Prostate gland (tissue), 2 donors: ENCODE results near the gene TMEM74B. TPM values are rescaled to one million over a fixed set of nuclear protein-coding genes. Genes with fewer than 3 reads are reported as not detected.

Experiments used
- DNase-seq: peaks from one replicate; pipeline ENCODE4 v3.0.0-alpha.2; 2019; ENCODE audit warnings: low spot score
- H3K27ac ChIP-seq, 2 donors: fragments of 200-600 bp; sonication (generic); 2 replicates each; pipeline ENCODE4 v1.5.1; 2017 to 2019
- H3K27me3 ChIP-seq: fragments of 200-600 bp; sonication (generic); replicated peaks from 2 replicates; pipeline ENCODE4 v1.5.1; 2019; ENCODE audit not compliant: insufficient read depth
- H3K36me3 ChIP-seq, 2 donors: fragments of 200-600 bp; sonication (generic); 1 replicate in 1 of 2; 2 replicates in 1 of 2; pipeline versions ENCODE4 v1.5.1 to v1.8.1; 2017 to 2019
- H3K4me1 ChIP-seq: fragments of 200-600 bp; sonication (generic); replicated peaks from 2 replicates; pipeline ENCODE4 v1.5.1; 2019
- H3K4me3 ChIP-seq, 2 donors: fragments of 200-600 bp; sonication (generic); 2 replicates each; pipeline ENCODE4 v1.5.1; 2017 to 2019
- H3K9me3 ChIP-seq: fragments of 200-600 bp; sonication (generic); 2 replicates; pipeline ENCODE4 v1.5.1; 2017
- CTCF ChIP-seq, 4 experiments: fragments of 200-600 bp in 2 of 4; fragments of 450-650 bp in 2 of 4; sonication (generic) in 2 of 4; IDR thresholded peaks; 1 replicate in 3 of 4; 2 replicates in 1 of 4; pipeline ENCODE4 v1.5.1; 2016 to 2019; ENCODE audit warnings: antibody characterized with exemption in 4 of 4, mild to moderate bottlenecking in 2 of 4, moderate library complexity in 2 of 4
- POLR2A ChIP-seq: fragments of 450-650 bp; IDR thresholded peaks from one replicate; pipeline ENCODE4 v1.6.1; 2016; ENCODE audit warnings: antibody characterized with exemption, mild to moderate bottlenecking
- POLR2AphosphoS5 ChIP-seq: sonication (generic); formaldehyde crosslinking; IDR thresholded peaks from one replicate; pipeline ENCODE4 v1.6.1; 2017; ENCODE audit warnings: antibody characterized with exemption
- WGBS: methylation state at CpG from one replicate; pipeline ENCODE4 v1.1.5; 2018; 5-methylcytosine and 5-hydroxymethylcytosine counted together
- intact Hi-C: fragments of 100-400 bp; cut with DNase I; formaldehyde crosslinking; loops from one replicate; pipeline ENCODE4 v1.14.2; 2022
- total RNA-seq, 2 donors: library from RNA; depleted of rRNA; stranded (reverse); fragments of >200 nt; gene quantifications; one replicate each; pipeline ENCODE4 v1.1.0, GENCODE V29; 2016

Gene TMEM74B
- total RNA-seq, 2 donors from 2014 or later, result 0.59 to 3.6 TPM

DNA sequence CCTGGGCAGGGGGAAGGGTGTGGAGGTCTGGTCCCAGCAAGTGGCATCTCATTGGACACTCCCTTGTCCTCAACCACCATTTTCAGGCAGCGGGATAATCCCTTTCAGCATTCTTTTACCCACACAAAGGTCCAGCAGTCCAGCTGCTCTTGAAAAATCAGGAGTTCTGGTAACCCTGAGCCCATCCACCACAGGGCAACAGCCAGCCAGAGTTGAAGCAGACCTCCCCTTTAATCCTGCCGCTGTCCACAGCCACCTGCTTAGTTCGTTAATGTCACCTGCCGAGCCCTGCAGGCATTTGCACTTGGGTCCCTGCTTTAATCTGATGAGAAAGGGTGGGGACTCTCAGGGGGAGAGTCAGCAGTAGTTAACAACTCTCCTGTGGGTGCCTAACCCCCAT is 11.1 kb downstream of the TMEM74B start:
- no peak overlapping the region for H3K4me3 ChIP-seq
- H3K4me1 ChIP-seq, result no peaks in the 10 kb centered on the region
- WGBS, result 66% methylated on average over 4 of the region's 4 CpGs
- no peak for DNase-seq
- no peak for TF ChIP-seq CTCF (IDR thresholded peaks at IDR 0.05)
- H3K9me3 ChIP-seq, result no peaks in the 10 kb centered on the region
- intact Hi-C loops, result no loop called here
- H3K36me3 ChIP-seq, result peaks cover 0 to 3% of the 10 kb centered on the region in 2 donors
- H3K27me3 ChIP-seq, result no peaks in the 10 kb centered on the region
- no peak overlapping the region for H3K27ac ChIP-seq

- TF ChIP-seq POLR2AphosphoS5 (no peak), CTCF (IDR thresholded peaks at IDR 0.05) (no peak), POLR2A (no peak)
- Histone ChIP-seq H3K36me3 (peaks cover 3 to 7% of the 10 kb centered on the region in 2 donors), H3K27me3 (no peaks in the 10 kb centered on the region), H3K4me3 (no peak overlapping the region), H3K9me3 (no peaks in the 10 kb centered on the region), H3K27ac (no peak overlapping the region), H3K4me1 (no peaks in the 10 kb centered on the region)
- DNase-seq, result no peak
- WGBS, result 54% methylated on average over 4 of the region's 4 CpGs
- intact Hi-C loops, result no loop called here
Measured at GRCh38 chr20:1171461-1172093, 13.2 kb downstream of the TMEM74B start.

DNA sequence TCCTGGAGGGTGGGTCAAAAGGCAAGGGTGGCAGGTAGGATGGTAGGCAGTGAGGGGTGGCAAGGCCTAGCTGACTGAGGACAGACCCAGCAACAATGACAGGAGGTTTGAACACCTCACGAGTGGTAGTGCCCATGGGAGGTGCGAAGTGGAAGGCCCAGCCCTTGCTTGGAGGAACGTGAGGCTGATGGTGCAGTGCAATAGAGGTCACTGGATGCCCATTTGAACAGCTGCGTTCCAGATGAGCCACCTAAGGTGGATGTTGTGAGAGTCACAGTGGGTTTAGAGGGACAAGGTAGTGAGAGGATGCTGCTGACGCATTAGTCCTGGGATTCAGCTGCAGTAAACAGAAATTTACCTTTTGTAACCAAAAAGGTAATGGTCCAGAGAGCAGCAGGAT is 15.6 kb downstream of the TMEM74B start:
- no peaks in the 10 kb centered on the region for H3K9me3 ChIP-seq
- no peaks in the 10 kb centered on the region for H3K4me1 ChIP-seq
- 95% methylated on average over 5 of the region's 5 CpGs for WGBS
- no peaks in the 10 kb centered on the region for H3K27me3 ChIP-seq
- TF ChIP-seq CTCF (IDR thresholded peaks at IDR 0.05), result no peak
- TF ChIP-seq POLR2A, result no peak
- no peak for TF ChIP-seq POLR2AphosphoS5
- H3K36me3 ChIP-seq, result peaks cover 15 to 25% of the 10 kb centered on the region in 2 donors
- DNase-seq, result no peak
- intact Hi-C loops, result no loop called here
- no peak overlapping the region for H3K27ac ChIP-seq
- H3K4me3 ChIP-seq, result no peak overlapping the region

GRCh38 chr20:1166948-1167720 is 17.6 kb downstream of the TMEM74B start:
- no peaks in the 10 kb centered on the region for H3K27me3 ChIP-seq
- whole genome bisulfite sequencing, result 90% methylated on average over 1 of the region's 1 CpG
- intact Hi-C loops, result no loop called here
- no peak for DNase-seq
- peaks cover 15 to 35% of the 10 kb centered on the region in 2 donors for H3K36me3 ChIP-seq
- no peaks in the 10 kb centered on the region for H3K4me1 ChIP-seq
- TF ChIP-seq CTCF (IDR thresholded peaks at IDR 0.05) (no peak), POLR2AphosphoS5 (no peak), POLR2A (no peak)
- no peaks in the 10 kb centered on the region for H3K9me3 ChIP-seq
- no peak overlapping the region for H3K4me3 ChIP-seq
- H3K27ac ChIP-seq, result no peak overlapping the region

DNA sequence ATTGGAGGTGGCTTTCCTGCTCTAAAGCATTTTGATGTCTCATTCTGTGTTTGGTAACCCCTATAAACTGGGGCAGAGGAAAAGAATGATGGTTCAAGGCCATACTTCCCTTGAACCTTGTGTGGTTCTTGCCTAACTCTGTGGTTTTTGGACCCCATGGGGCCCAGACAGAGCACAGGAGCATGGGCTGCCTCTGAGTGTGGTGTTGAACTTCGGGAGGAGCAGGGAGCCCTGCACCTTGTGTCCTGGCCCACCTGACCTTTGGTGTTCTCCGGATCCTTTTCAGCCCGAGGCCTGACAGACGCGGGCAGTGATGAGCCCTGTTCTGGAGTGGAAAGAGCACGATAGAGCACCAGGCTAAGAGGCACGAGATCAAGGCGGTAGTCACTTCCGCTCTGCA is 18.8 kb downstream of the TMEM74B start:
- Histone ChIP-seq H3K36me3 (peaks cover 15 to 40% of the 10 kb centered on the region in 2 donors), H3K27ac (no peak overlapping the region), H3K9me3 (no peaks in the 10 kb centered on the region), H3K4me3 (no peak overlapping the region), H3K4me1 (no peaks in the 10 kb centered on the region), H3K27me3 (no peaks in the 10 kb centered on the region)
- no peak for DNase-seq
- 99% methylated on average over 9 of the region's 9 CpGs for whole genome bisulfite sequencing
- TF ChIP-seq CTCF (IDR thresholded peaks at IDR 0.05) (no peak), POLR2A (no peak), POLR2AphosphoS5 (no peak)
- intact Hi-C loops, result no loop called here
